GM12878 (cell line): ENCODE results near the gene ADAMTS14. TPM values are rescaled to one million over a fixed set of nuclear protein-coding genes. Genes with fewer than 3 reads are reported as not detected.

Experiments
- ATAC-seq: fragments of 200-7000 bp; cut with Tn5 transposase; 3 replicates; pipeline ENCODE4 v1.9.1; 2020; ENCODE audit warnings: mild to moderate bottlenecking, moderate library complexity
- BruUV-seq: library from RNA; stranded (reverse); fragments of 400-500 nt; replicated peaks from 2 replicates; lab custom pipeline; 2021; lab: Mats Ljungman, UMichigan
- CTCF ChIA-PET: fragments of 300-600 bp; sonication (Branson Sonifier 250); formaldehyde crosslinking; extraction: SDS; loops from one replicate; lab custom pipeline; 2021; ENCODE audit warnings: inconsistent platforms; lab: Yijun Ruan, JAX
- POLR2A ChIA-PET: fragments of 350-600 bp; formaldehyde crosslinking; extraction: SDS; loops from one replicate; lab custom pipeline; 2021; ENCODE audit warnings: inconsistent platforms; lab: Charles Lee
- RAD21 ChIA-PET: fragments of 300-600 bp; sonication (Branson Sonifier 250); formaldehyde crosslinking; loops from one replicate; lab custom pipeline; 2023; ENCODE audit warnings: antibody characterized with exemption; ENCODE audit not compliant: unreplicated experiment; lab: Charles Lee
- SMC1A ChIA-PET: fragments of 300-600 bp; sonication (Branson Sonifier 250); formaldehyde crosslinking; loops from one replicate; lab custom pipeline; 2023; ENCODE audit not compliant: unreplicated experiment, uncharacterized antibody; lab: Charles Lee
- DNase-seq: peaks from one replicate; pipeline ENCODE4 v3.0.0-alpha.2; 2011; ENCODE audit warnings: low read depth, low spot score
- FAIRE-seq: peaks from 3 replicates; lab custom pipeline; 2011; peaks lifted over from hg19 to GRCh38; lab: Jason Lieb, UNC
- H2AFZ ChIP-seq: 2 replicates; pipeline ENCODE4 v1.6.0; 2011; ENCODE audit warnings: low read depth, low read length, control low read depth; ENCODE audit not compliant: control insufficient read depth
- H3K27ac ChIP-seq: 2 replicates; pipeline ENCODE4 v1.5.1; 2011; ENCODE audit warnings: control low read depth; ENCODE audit not compliant: control insufficient read depth, insufficient read depth
- H3K27me3 ChIP-seq, 2 experiments: replicated peaks in 1 of 2; 2 replicates each; pipeline versions ENCODE4 v1.6.0 to v1.6.1; 2011; ENCODE audit warnings: low read length in 1 of 2; ENCODE audit not compliant: control insufficient read depth in 2 of 2, insufficient read depth in 2 of 2
- H3K36me3 ChIP-seq, 2 experiments: 2 replicates each; pipeline ENCODE4 v1.5.1; 2011; ENCODE audit warnings: low read length in 1 of 2; ENCODE audit not compliant: control insufficient read depth in 2 of 2, insufficient read depth in 2 of 2
- H3K4me1 ChIP-seq: 2 replicates; pipeline ENCODE4 v1.6.1; 2011; ENCODE audit warnings: mild to moderate bottlenecking, low read length, moderate library complexity, mixed read lengths; ENCODE audit not compliant: control insufficient read depth, insufficient read depth
- H3K4me2 ChIP-seq: 2 replicates; pipeline ENCODE4 v1.6.0; 2011; ENCODE audit warnings: control low read depth; ENCODE audit not compliant: control insufficient read depth, insufficient read depth
- H3K4me3 ChIP-seq: fragments of 200-600 bp; sonication (generic); 2 replicates; pipeline ENCODE4 v1.5.1; 2016
- H3K79me2 ChIP-seq: 2 replicates; pipeline ENCODE4 v1.6.0; 2011; ENCODE audit warnings: low read length; ENCODE audit not compliant: control insufficient read depth, insufficient read depth
- H3K9ac ChIP-seq: 2 replicates; pipeline ENCODE4 v1.8.0; 2011; ENCODE audit warnings: low read length, control low read depth, mixed read lengths; ENCODE audit not compliant: control insufficient read depth, insufficient read depth
- H3K9me3 ChIP-seq: replicated peaks from 3 replicates; pipeline ENCODE4 v1.5.1; 2011; ENCODE audit warnings: mild to moderate bottlenecking, low read length; ENCODE audit not compliant: control insufficient read depth, insufficient read depth
- H4K20me1 ChIP-seq: 2 replicates; pipeline ENCODE4 v1.6.0; 2011; ENCODE audit not compliant: control insufficient read depth, insufficient read depth
- BCL11A ChIP-seq: IDR thresholded peaks from 2 replicates; pipeline ENCODE4 v1.6.1; 2011; ENCODE audit warnings: low read depth, low read length
- BHLHE40 ChIP-seq, 2 experiments: fragments of 450-650 bp in 1 of 2; IDR thresholded peaks; 2 replicates each; pipeline ENCODE4 v1.6.1; 2011 to 2017; ENCODE audit warnings: low read depth in 2 of 2, borderline replicate concordance in 1 of 2, improper control_type of control experiment in 1 of 2, low read length in 1 of 2, mild to moderate bottlenecking in 1 of 2
- CEBPB ChIP-seq, 2 experiments: fragments of 150-350 bp in 1 of 2; IDR thresholded peaks; 2 replicates each; pipeline ENCODE4 v1.6.1; 2012 to 2014; ENCODE audit warnings: low read depth in 2 of 2, low read length in 2 of 2, borderline replicate concordance in 1 of 2, inconsistent platforms in 1 of 2
- EZH2 ChIP-seq: IDR thresholded peaks from 2 replicates; pipeline ENCODE4 v1.6.1; 2012; ENCODE audit warnings: low read depth, mild to moderate bottlenecking, control low read depth, inconsistent platforms, low read length, borderline replicate concordance; ENCODE audit not compliant: control insufficient read depth
- GABPA ChIP-seq: IDR thresholded peaks from 2 replicates; pipeline ENCODE4 v1.6.1; 2014; ENCODE audit warnings: antibody characterized with exemption, low read depth, mild to moderate bottlenecking, inconsistent platforms
- HDAC2 ChIP-seq: fragments of 200-600 bp; sonication (generic); IDR thresholded peaks from 2 replicates; pipeline ENCODE4 v1.6.1; 2017
- HDGF ChIP-seq: fragments of 450-650 bp; IDR thresholded peaks from 2 replicates; pipeline ENCODE4 v1.6.1; 2016; ENCODE audit warnings: antibody characterized with exemption
- JUND ChIP-seq: IDR thresholded peaks from 2 replicates; pipeline ENCODE4 v1.6.1; 2012; ENCODE audit warnings: low read depth, mild to moderate bottlenecking, low read length, improper control_type of control experiment, moderate library complexity
- KLF5 ChIP-seq: fragments of 450-650 bp; IDR thresholded peaks from 2 replicates; pipeline ENCODE4 v1.6.1; 2014; ENCODE audit warnings: mild to moderate bottlenecking; ENCODE audit not compliant: partially characterized antibody
- NFYA ChIP-seq: IDR thresholded peaks from 2 replicates; pipeline ENCODE4 v1.6.1; 2011; ENCODE audit warnings: low read depth, mild to moderate bottlenecking, low read length, improper control_type of control experiment, borderline replicate concordance
- SMAD5 ChIP-seq: IDR thresholded peaks from 2 replicates; pipeline ENCODE4 v1.6.1; 2016; ENCODE audit warnings: antibody characterized with exemption, low read depth
- WGBS: methylation state at CpG from one replicate; pipeline ENCODE4 v1.1.6; 2016; ENCODE audit warnings: low lambda C conversion rate; ENCODE audit not compliant: insufficient replicate concordance, insufficient coverage; ENCODE audit errors: missing lambda C conversion rate; 5-methylcytosine and 5-hydroxymethylcytosine counted together
- in situ Hi-C: fragments of 300-500 bp; cut with MboI; formaldehyde crosslinking; loops from 9 replicates; pipeline ENCODE4 v1.14.3; 2018; ENCODE audit warnings: mixed read lengths
- intact Hi-C: fragments of 100-400 bp; cut with micrococcal nuclease; formaldehyde crosslinking; loops from one replicate; pipeline ENCODE4 v1.14.2; 2022; ENCODE audit not compliant: unreplicated experiment
- polyA plus RNA-seq, 11 experiments: library from polyadenylated mRNA; depleted of rRNA in 4 of 11; unstranded in 6 of 11; stranded (reverse) in 5 of 11; fragments of >200 nt; fragmentation: Nextera tagmentation in 4 of 11; fragmentation: Illumina TruSeq in 1 of 11; extraction: Ambion mirVana in 4 of 11; extraction: Trizol in 1 of 11; gene quantifications; 1 replicate in 1 of 11; 2 replicates in 10 of 11; pipeline versions ENCODE4 v1.2.1 to v1.2.3, GENCODE V29; 2011 to 2016; ENCODE audit warnings: inconsistent platforms in 2 of 11, missing spikeins in 2 of 11, low read depth in 1 of 11
- total RNA-seq, 4 experiments: library from RNA; depleted of rRNA in 3 of 4; stranded (reverse); fragments of >200 nt in 3 of 4; fragmentation: Illumina TruSeq in 1 of 4; extraction: Trizol in 1 of 4; gene quantifications; 2 replicates each; pipeline versions ENCODE4 v1.2.1 to v1.2.3, GENCODE V29; 2013 to 2021
- TF ChIP-seq, protein P1 (sequence below): IDR thresholded peaks from 2 replicates; pipeline ENCODE4 v1.6.1; 2011; ENCODE audit warnings: borderline replicate concordance, low read depth, mild to moderate bottlenecking, moderate library complexity, mixed read lengths, low read length; ENCODE audit not compliant: insufficient read depth; ENCODE audit errors: extremely low read length
- TF ChIP-seq, protein P2 (sequence below): IDR thresholded peaks from 2 replicates; pipeline ENCODE4 v1.6.1; 2012; ENCODE audit warnings: low read depth, low read length, improper control_type of control experiment
- TF ChIP-seq, protein P3 (sequence below): IDR thresholded peaks from 2 replicates; pipeline ENCODE4 v1.6.1; 2012; ENCODE audit warnings: low read depth, low read length, improper control_type of control experiment

ADAMTS14 gene
- total and polyA plus RNA-seq, 10 of the 15 experiments (the other 5 are each of a cell fraction or from before 2014, with no cell fraction given), result 0.03 to 0.05 TPM; not detected in 8

DNA sequence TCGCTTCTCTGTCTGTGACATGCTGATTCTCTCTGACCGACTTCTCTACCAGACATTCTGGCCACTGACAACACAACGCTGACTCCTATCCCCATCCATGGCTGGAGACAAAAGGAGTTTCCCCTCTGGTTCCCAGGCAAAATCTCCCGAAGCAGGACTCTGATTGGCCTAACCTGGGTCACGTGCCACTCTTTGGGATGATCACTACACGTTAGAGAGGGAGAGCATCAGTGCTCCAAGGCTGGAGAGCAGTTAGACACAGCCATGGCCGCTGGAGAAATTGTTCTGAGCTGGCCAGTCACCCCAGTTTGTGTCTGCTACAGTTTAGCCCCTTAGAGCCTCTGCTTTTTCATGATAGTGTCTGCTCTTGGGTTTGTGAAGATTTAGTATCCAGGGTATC is 38.9 kb downstream of the ADAMTS14 start:
- Histone ChIP-seq H3K9ac (no peak overlapping the region), H3K79me2 (no peaks in the 10 kb centered on the region), H3K4me2 (no peak overlapping the region), H3K4me3 (no peak overlapping the region), H2AFZ (no peak overlapping the region), H3K36me3 (no peaks in the 10 kb centered on the region), H3K9me3 (no peaks in the 10 kb centered on the region), H3K27me3 (no peaks in the 10 kb centered on the region; a peak in 1 of 4 replicates), H3K27ac (no peak overlapping the region), H4K20me1 (no peaks in the 10 kb centered on the region), H3K4me1 (no peaks in the 10 kb centered on the region)
- ChIA-PET SMC1A (no interaction called here), RAD21 (no interaction called here), POLR2A (no interaction called here), CTCF (no interaction called here)
- TF ChIP-seq, protein P1, sequence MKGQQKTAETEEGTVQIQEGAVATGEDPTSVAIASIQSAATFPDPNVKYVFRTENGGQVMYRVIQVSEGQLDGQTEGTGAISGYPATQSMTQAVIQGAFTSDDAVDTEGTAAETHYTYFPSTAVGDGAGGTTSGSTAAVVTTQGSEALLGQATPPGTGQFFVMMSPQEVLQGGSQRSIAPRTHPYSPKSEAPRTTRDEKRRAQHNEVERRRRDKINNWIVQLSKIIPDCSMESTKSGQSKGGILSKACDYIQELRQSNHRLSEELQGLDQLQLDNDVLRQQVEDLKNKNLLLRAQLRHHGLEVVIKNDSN, result peak; percentile 41
- TF ChIP-seq BHLHE40 (IDR thresholded peaks at IDR 0.05; ENCODE audit: borderline replicate concordance in 1 of 2, low read depth in 2 of 2, low read length in 1 of 2), result peak in 1 of 2 experiments; percentile 23; a peak in 1 of 4 replicates
- TF ChIP-seq SMAD5, result no peak
- intact Hi-C loops, result no loop called here
- DNase-seq, result no peak
- ATAC-seq, result no peak
- in situ Hi-C loops, result no loop called here
- WGBS, result 25% methylated on average over 7 of the region's 7 CpGs
- BruUV-seq, result no TSS peak
- FAIRE-seq, result no peak

DNA sequence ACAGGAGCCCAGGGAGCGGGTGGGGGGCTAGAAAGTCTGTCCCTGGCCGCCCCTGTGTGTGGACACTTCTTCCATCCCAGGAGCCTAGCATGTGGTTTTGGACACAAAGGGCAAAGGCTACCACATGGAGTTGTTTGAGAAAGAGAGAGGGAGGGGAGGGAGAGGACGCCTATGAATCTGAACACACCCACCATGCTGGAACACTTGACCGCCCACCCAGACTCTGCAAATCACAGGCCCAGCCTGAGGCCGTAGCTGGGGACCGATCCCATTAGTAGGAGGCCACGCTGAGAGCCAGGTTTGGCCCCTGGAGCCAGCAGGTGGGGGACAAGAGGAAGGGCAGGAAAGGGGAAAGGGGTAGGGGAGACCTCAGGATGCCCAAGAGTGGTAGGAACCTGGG is 39.6 kb downstream of the ADAMTS14 start:
- Histone ChIP-seq H3K27me3 (no peaks in the 10 kb centered on the region; a peak in 1 of 4 replicates), H3K4me1 (no peaks in the 10 kb centered on the region), H3K79me2 (no peaks in the 10 kb centered on the region), H3K9me3 (no peaks in the 10 kb centered on the region), H3K36me3 (no peaks in the 10 kb centered on the region), H3K9ac (no peak overlapping the region), H4K20me1 (no peaks in the 10 kb centered on the region), H3K27ac (no peak overlapping the region), H3K4me3 (no peak overlapping the region), H2AFZ (no peak overlapping the region), H3K4me2 (no peak overlapping the region)
- DNase-seq (no peak), ATAC-seq (no peak), FAIRE-seq (no peak)
- SMC1A ChIA-PET, result no interaction called here
- no TSS peak for BruUV-seq
- WGBS, result 17% methylated on average over 7 of the region's 7 CpGs
- intact Hi-C loops, result no loop called here
- in situ Hi-C loops, result no loop called here
- RAD21 ChIA-PET, result no interaction called here
- POLR2A ChIA-PET, result no interaction called here
- TF ChIP-seq BHLHE40 (IDR thresholded peaks at IDR 0.05; ENCODE audit: borderline replicate concordance in 1 of 2, low read depth in 2 of 2, low read length in 1 of 2) (no peak), BCL11A (no peak), HDAC2 (no peak), KLF5 (no peak), CEBPB (IDR thresholded peaks at IDR 0.05; ENCODE audit: borderline replicate concordance in 1 of 2, low read depth in 2 of 2, low read length in 2 of 2) (no peak), EZH2 (no peak), GABPA (no peak), HDGF (no peak), NFYA (no peak), JUND (no peak)
- TF ChIP-seq, protein P2, sequence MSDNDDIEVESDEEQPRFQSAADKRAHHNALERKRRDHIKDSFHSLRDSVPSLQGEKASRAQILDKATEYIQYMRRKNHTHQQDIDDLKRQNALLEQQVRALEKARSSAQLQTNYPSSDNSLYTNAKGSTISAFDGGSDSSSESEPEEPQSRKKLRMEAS, result no peak
- TF ChIP-seq, protein P3, sequence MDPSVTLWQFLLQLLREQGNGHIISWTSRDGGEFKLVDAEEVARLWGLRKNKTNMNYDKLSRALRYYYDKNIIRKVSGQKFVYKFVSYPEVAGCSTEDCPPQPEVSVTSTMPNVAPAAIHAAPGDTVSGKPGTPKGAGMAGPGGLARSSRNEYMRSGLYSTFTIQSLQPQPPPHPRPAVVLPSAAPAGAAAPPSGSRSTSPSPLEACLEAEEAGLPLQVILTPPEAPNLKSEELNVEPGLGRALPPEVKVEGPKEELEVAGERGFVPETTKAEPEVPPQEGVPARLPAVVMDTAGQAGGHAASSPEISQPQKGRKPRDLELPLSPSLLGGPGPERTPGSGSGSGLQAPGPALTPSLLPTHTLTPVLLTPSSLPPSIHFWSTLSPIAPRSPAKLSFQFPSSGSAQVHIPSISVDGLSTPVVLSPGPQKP, result no peak
- TF ChIP-seq, all 136 proteins: peak for 0
- CTCF ChIA-PET, result no interaction called here
